Loucy (cell line): ENCODE results near the gene ANP32A.
A peak's percentile ranks its signal among the peaks of the same experiment; 100 is the strongest.

ENCODE experiments used
- H2AFZ ChIP-seq: fragments of 200-600 bp; sonication (generic); 2 replicates; pipeline ENCODE4 v1.6.0; 2016; ENCODE audit warnings: antibody characterized with exemption, mild to moderate bottlenecking, low read length, moderate library complexity
- H3F3A ChIP-seq: fragments of 200-600 bp; 2 replicates; pipeline ENCODE4 v1.6.0; 2016; ENCODE audit warnings: antibody characterized with exemption, low read depth, mild to moderate bottlenecking
- H3K27me3 ChIP-seq: fragments of 200-600 bp; sonication (generic); 2 replicates; pipeline ENCODE4 v1.6.1; 2014; ENCODE audit warnings: low read length, mild to moderate bottlenecking; ENCODE audit not compliant: insufficient read depth, poor library complexity, severe bottlenecking
- H3K36me3 ChIP-seq: fragments of 200-600 bp; sonication (generic); 2 replicates; pipeline ENCODE4 v1.6.1; 2016; ENCODE audit warnings: low read length; ENCODE audit not compliant: insufficient read depth
- H3K4me1 ChIP-seq: fragments of 200-600 bp; sonication (generic); 2 replicates; pipeline ENCODE4 v1.5.1; 2014; ENCODE audit warnings: low read length, mild to moderate bottlenecking; ENCODE audit not compliant: insufficient read depth, poor library complexity, severe bottlenecking
- H3K4me2 ChIP-seq: fragments of 200-600 bp; sonication (generic); 2 replicates; pipeline ENCODE4 v1.6.0; 2014; ENCODE audit warnings: antibody characterized with exemption, low read length, low read depth, mild to moderate bottlenecking; ENCODE audit not compliant: poor library complexity, severe bottlenecking
- H3K4me3 ChIP-seq: fragments of 200-600 bp; sonication (generic); 2 replicates; pipeline ENCODE4 v1.5.1; 2014; ENCODE audit warnings: low read length, mild to moderate bottlenecking, mixed read lengths; ENCODE audit not compliant: poor library complexity, severe bottlenecking
- H3K79me2 ChIP-seq: fragments of 200-600 bp; sonication (generic); 2 replicates; pipeline ENCODE4 v1.6.1; 2014; ENCODE audit warnings: low read length; ENCODE audit not compliant: insufficient read depth
- H3K9ac ChIP-seq: fragments of 200-600 bp; sonication (generic); 2 replicates; pipeline ENCODE4 v1.6.0; 2014; ENCODE audit warnings: mild to moderate bottlenecking, low read depth, low read length, moderate library complexity; ENCODE audit not compliant: poor library complexity, severe bottlenecking
- H3K9me2 ChIP-seq: fragments of 200-600 bp; sonication (generic); replicated peaks from 2 replicates; pipeline ENCODE4 v1.6.1; 2016; ENCODE audit warnings: low read depth, low read length, mixed read lengths
- H3K9me3 ChIP-seq: fragments of 200-600 bp; sonication (generic); 2 replicates; pipeline ENCODE4 v1.6.1; 2014; ENCODE audit warnings: mild to moderate bottlenecking, antibody characterized with exemption, low read length, low read depth; ENCODE audit not compliant: insufficient read depth
- H4K20me1 ChIP-seq: fragments of 200-600 bp; sonication (generic); 2 replicates; pipeline ENCODE4 v1.6.0; 2014; ENCODE audit warnings: antibody characterized with exemption, low read length, mild to moderate bottlenecking; ENCODE audit not compliant: insufficient read depth, poor library complexity, severe bottlenecking
- CTCF ChIP-seq: fragments of 200-600 bp; sonication (generic); conservative IDR thresholded peaks from 2 replicates; pipeline ENCODE4 v1.5.1; 2014; ENCODE audit warnings: mild to moderate bottlenecking, antibody characterized with exemption, low read length
- EZH2phosphoT487 ChIP-seq: fragments of 200-600 bp; IDR thresholded peaks from 2 replicates; pipeline ENCODE4 v1.6.1; 2018; ENCODE audit warnings: antibody characterized with exemption, mild to moderate bottlenecking, moderate library complexity, borderline replicate concordance

The ANP32A gene

GRCh38 chr15:68815598-68815997 lies 5.1 kb downstream of the ANP32A start:
- no peaks in the 10 kb centered on the region for H3F3A ChIP-seq
- H3K9me2 ChIP-seq = no peaks in the 10 kb centered on the region
- no peak for TF ChIP-seq EZH2phosphoT487
- no peak for TF ChIP-seq CTCF
- peaks cover 68% of the 10 kb centered on the region for H4K20me1 ChIP-seq
- peak overlapping the region; percentile 99 for H3K9ac ChIP-seq
- H3K79me2 ChIP-seq = peaks cover 100% of the 10 kb centered on the region
- H3K4me2 ChIP-seq = peak overlapping the region; percentile 89
- peaks cover 41% of the 10 kb centered on the region for H3K4me1 ChIP-seq
- peaks cover 15% of the 10 kb centered on the region for H3K27me3 ChIP-seq
- H3K36me3 ChIP-seq = peaks cover 9% of the 10 kb centered on the region; the same call in 1 of the 2 replicates
- no peaks in the 10 kb centered on the region for H3K9me3 ChIP-seq
- no peak overlapping the region for H2AFZ ChIP-seq
- H3K4me3 ChIP-seq = peak overlapping the region; percentile 99

GRCh38 chr15:68814596-68814995 lies 6.1 kb downstream of the ANP32A start:
- H2AFZ ChIP-seq = no peak overlapping the region
- H4K20me1 ChIP-seq = peaks cover 78% of the 10 kb centered on the region
- H3K9ac ChIP-seq = peak overlapping the region; percentile 99
- H3K79me2 ChIP-seq = peaks cover 100% of the 10 kb centered on the region
- no peaks in the 10 kb centered on the region for H3K9me2 ChIP-seq
- no peak for TF ChIP-seq EZH2phosphoT487
- TF ChIP-seq CTCF = no peak
- peak overlapping the region; percentile 99 for H3K4me3 ChIP-seq
- peak overlapping the region; percentile 89 for H3K4me2 ChIP-seq
- peaks cover 17% of the 10 kb centered on the region; the same call in 1 of the 2 replicates for H3K36me3 ChIP-seq
- H3K27me3 ChIP-seq = peaks cover 9% of the 10 kb centered on the region
- peaks cover 44% of the 10 kb centered on the region for H3K4me1 ChIP-seq
- no peaks in the 10 kb centered on the region for H3F3A ChIP-seq
- no peaks in the 10 kb centered on the region for H3K9me3 ChIP-seq

GRCh38 chr15:68812597-68813431 lies 7.9 kb downstream of the ANP32A start:
- H3K79me2 ChIP-seq = peaks cover 100% of the 10 kb centered on the region
- peaks cover 33% of the 10 kb centered on the region; the same call in 1 of the 2 replicates for H3K36me3 ChIP-seq
- peak overlapping the region; percentile 3 for H3K4me3 ChIP-seq
- peaks cover 44% of the 10 kb centered on the region for H3K4me1 ChIP-seq
- no peaks in the 10 kb centered on the region for H3K9me3 ChIP-seq
- H3K4me2 ChIP-seq = peak overlapping the region; percentile 48
- H3K9ac ChIP-seq = no peak overlapping the region
- H3K27me3 ChIP-seq = no peaks in the 10 kb centered on the region
- H4K20me1 ChIP-seq = peaks cover 95% of the 10 kb centered on the region
- no peak overlapping the region for H2AFZ ChIP-seq
- no peaks in the 10 kb centered on the region for H3F3A ChIP-seq
- H3K9me2 ChIP-seq = no peaks in the 10 kb centered on the region
- TF ChIP-seq EZH2phosphoT487 (no peak), CTCF (no peak)
